Endothelial cell of umbilical vein (primary cell): ENCODE results near the gene TXNDC12. TPM values are rescaled to one million over a fixed set of nuclear protein-coding genes. Genes with fewer than 3 reads are reported as not detected.

Experiments
- BruUV-seq: library from RNA; stranded (reverse); fragments of 400-500 nt; replicated peaks from 2 replicates; lab custom pipeline; 2021; lab: Mats Ljungman, UMichigan
- CTCF ChIA-PET: fragments of 300-600, 350-600 bp; sonication (Branson Sonifier 250); formaldehyde crosslinking; loops from one replicate; lab custom pipeline; 2021; ENCODE audit warnings: antibody characterized with exemption, inconsistent platforms; lab: Charles Lee
- POLR2A ChIA-PET: fragments of 300-600, 350-600 bp; sonication (Branson Sonifier 250); formaldehyde crosslinking; loops from one replicate; lab custom pipeline; 2021; ENCODE audit warnings: antibody characterized with exemption, inconsistent platforms; lab: Charles Lee
- DNase-seq: peaks from one replicate; pipeline ENCODE4 v3.0.0-alpha.2; 2011; ENCODE audit warnings: low read depth, low spot score
- FAIRE-seq: peaks from 2 replicates; lab custom pipeline; 2011; peaks lifted over from hg19 to GRCh38; lab: Jason Lieb, UNC
- H2AFZ ChIP-seq: 2 replicates; pipeline ENCODE4 v1.6.0; 2012; ENCODE audit warnings: low read depth, low read length, control low read depth, inconsistent platforms
- H3K27ac ChIP-seq: 2 replicates; pipeline ENCODE4 v1.5.1; 2011; ENCODE audit warnings: low read depth, mild to moderate bottlenecking, control low read depth, low read length, moderate library complexity; ENCODE audit not compliant: insufficient read depth
- H3K27me3 ChIP-seq, 2 experiments: 2 replicates each; pipeline versions ENCODE4 v1.6.0 to v1.6.1; 2011; ENCODE audit warnings: low read length in 2 of 2, mixed read lengths in 1 of 2; ENCODE audit not compliant: control insufficient read depth in 2 of 2, insufficient read depth in 2 of 2
- H3K36me3 ChIP-seq, 2 experiments: 2 replicates in 1 of 2; 3 replicates in 1 of 2; pipeline ENCODE4 v1.5.1; 2011; ENCODE audit warnings: low read length in 2 of 2, mild to moderate bottlenecking in 1 of 2, moderate library complexity in 1 of 2; ENCODE audit not compliant: control insufficient read depth in 2 of 2, insufficient read depth in 2 of 2; ENCODE audit errors: extremely low read depth in 1 of 2
- H3K4me1 ChIP-seq: 3 replicates; pipeline ENCODE4 v1.5.1; 2011; ENCODE audit warnings: mild to moderate bottlenecking, low read length; ENCODE audit not compliant: control insufficient read depth, insufficient read depth; ENCODE audit errors: extremely low read depth
- H3K4me2 ChIP-seq: 2 replicates; pipeline ENCODE4 v1.6.1; 2011; ENCODE audit warnings: low read length, control low read depth, mixed read lengths; ENCODE audit not compliant: insufficient read depth
- H3K4me3 ChIP-seq, 3 experiments: fragments of 200-600 bp in 1 of 3; sonication (generic), shearing (Covaris generic) in 1 of 3; replicated peaks in 1 of 3; 2 replicates each; pipeline ENCODE4 v1.5.1; 2011 to 2016; ENCODE audit warnings: control low read depth in 3 of 3, low read length in 3 of 3, mild to moderate bottlenecking in 2 of 3, inconsistent platforms in 1 of 3, low read depth in 1 of 3, moderate library complexity in 1 of 3; ENCODE audit not compliant: insufficient read depth in 1 of 3
- H3K79me2 ChIP-seq: 2 replicates; pipeline ENCODE4 v1.6.0; 2012; ENCODE audit warnings: low read length, inconsistent platforms; ENCODE audit not compliant: control insufficient read depth, insufficient read depth
- H3K9ac ChIP-seq: replicated peaks from 2 replicates; pipeline ENCODE3; 2011; ENCODE audit warnings: low read length, control low read depth; ENCODE audit not compliant: insufficient read depth; ENCODE audit errors: extremely low read depth
- H3K9me1 ChIP-seq: replicated peaks from 3 replicates; pipeline ENCODE4 v1.6.0; 2011; ENCODE audit warnings: mild to moderate bottlenecking, low read length; ENCODE audit not compliant: control insufficient read depth, insufficient read depth; ENCODE audit errors: extremely low read depth
- H3K9me3 ChIP-seq: replicated peaks from 2 replicates; pipeline ENCODE4 v1.5.1; 2012; ENCODE audit warnings: low read length, inconsistent platforms; ENCODE audit not compliant: control insufficient read depth, insufficient read depth
- H4K20me1 ChIP-seq: replicated peaks from 2 replicates; pipeline ENCODE3; 2011; ENCODE audit warnings: mild to moderate bottlenecking, low read length; ENCODE audit not compliant: control insufficient read depth, insufficient read depth; ENCODE audit errors: extremely low read depth
- CTCF ChIP-seq, 2 donors: IDR thresholded peaks; 1 replicate in 1 of 2; 2 replicates in 1 of 2; pipeline ENCODE4 v1.5.1; 2011; ENCODE audit warnings: low read length in 2 of 2, mild to moderate bottlenecking in 2 of 2, moderate library complexity in 2 of 2, control low read depth in 1 of 2, inconsistent platforms in 1 of 2, low read depth in 1 of 2; ENCODE audit not compliant: insufficient read depth in 1 of 2; ENCODE audit errors: extremely low read depth in 1 of 2
- EZH2 ChIP-seq: IDR thresholded peaks from 2 replicates; pipeline ENCODE4 v1.6.1; 2012; ENCODE audit warnings: borderline replicate concordance, low read depth, mild to moderate bottlenecking, moderate library complexity, low read length, inconsistent platforms; ENCODE audit not compliant: severe bottlenecking
- FOS ChIP-seq: IDR thresholded peaks from 2 replicates; pipeline ENCODE4 v1.6.1; 2011; ENCODE audit warnings: mild to moderate bottlenecking, low read length, moderate library complexity, borderline replicate concordance; ENCODE audit not compliant: insufficient read depth
- GATA2 ChIP-seq: IDR thresholded peaks from 2 replicates; pipeline ENCODE4 v1.7.0; 2011; ENCODE audit warnings: low read depth, mild to moderate bottlenecking, moderate library complexity, mixed read lengths, low read length; ENCODE audit not compliant: insufficient read length, insufficient read depth
- JUN ChIP-seq: IDR thresholded peaks from 2 replicates; pipeline ENCODE4 v1.6.1; 2011; ENCODE audit warnings: borderline replicate concordance, low read depth; ENCODE audit not compliant: insufficient read length, insufficient read depth
- MAX ChIP-seq: IDR thresholded peaks from 2 replicates; pipeline ENCODE4 v1.6.1; 2011; ENCODE audit not compliant: insufficient read depth, insufficient read length
- MYC ChIP-seq: IDR thresholded peaks from one replicate; pipeline ENCODE4 v1.6.1; 2011; ENCODE audit warnings: mild to moderate bottlenecking, low read depth, low read length
- POLR2A ChIP-seq: IDR thresholded peaks from 2 replicates; pipeline ENCODE4 v1.6.1; 2012; ENCODE audit warnings: low read depth, mild to moderate bottlenecking, control low read depth, low read length
- POLR2AphosphoS5 ChIP-seq: IDR thresholded peaks from 2 replicates; pipeline ENCODE4 v1.6.1; 2012; ENCODE audit warnings: low read depth, mild to moderate bottlenecking, control low read depth, low read length, moderate library complexity; ENCODE audit not compliant: insufficient read depth
- dilution Hi-C: fragments of 300-500 bp; cut with MboI; formaldehyde crosslinking; loops from one replicate; pipeline ENCODE4 v1.15.0; 2019; ENCODE audit warnings: low sequenced_read_pairs; ENCODE audit not compliant: extremely low pct_ligation_motif_present
- intact Hi-C: fragments of 100-400 bp; cut with micrococcal nuclease; formaldehyde crosslinking; loops from one replicate; pipeline ENCODE4 v1.10.0; 2022
- polyA plus RNA-seq, 4 experiments: library from polyadenylated mRNA; depleted of rRNA in 3 of 4; stranded (reverse) in 3 of 4; unstranded in 1 of 4; fragments of >200 nt; gene quantifications; 2 replicates each; pipeline versions ENCODE4 v1.2.1 to v1.2.3, GENCODE V29; 2011 to 2012; ENCODE audit warnings: missing spikeins in 1 of 4
- total RNA-seq: library from RNA; stranded (reverse); gene quantifications from 2 replicates; pipeline ENCODE4 v1.2.3, GENCODE V29; 2021

TXNDC12 gene
- total and polyA plus RNA-seq, 2 donors (not counting 3 experiments of a cell fraction or from before 2014, with no cell fraction given) = 33.7 to 57.4 TPM

- no TSS peak for BruUV-seq
- H3K4me1 ChIP-seq = no peaks in the 10 kb centered on the region
- no peak overlapping the region for H3K27ac ChIP-seq
- no peak overlapping the region for H3K4me3 ChIP-seq
- DNase-seq (no peak), FAIRE-seq (no peak)
- H3K9me1 ChIP-seq = no peaks in the 10 kb centered on the region
- H3K9me3 ChIP-seq = no peaks in the 10 kb centered on the region
- H3K4me2 ChIP-seq = no peak overlapping the region
- intact Hi-C loops = no loop called here
- dilution Hi-C loops = no loop called here
- no peaks in the 10 kb centered on the region for H3K27me3 ChIP-seq
- H3K36me3 ChIP-seq = peaks cover 2 to 3% of the 10 kb centered on the region in 2 experiments
- H2AFZ ChIP-seq = no peak overlapping the region
- ChIA-PET POLR2A (interaction anchor here (0.6 kb wide), 1 partner anchor 38 kb away, joined by 3 read pairs; no protein-coding TSS in a partner anchor), CTCF (interaction anchor here (0.6 to 1.4 kb wide), 3 partner anchors 8 to 19 kb away, joined by 4 to 6 read pairs (median 5); partner anchors contain the start of gene KTI12)
- no peaks in the 10 kb centered on the region for H4K20me1 ChIP-seq
- no peak overlapping the region for H3K9ac ChIP-seq
- peaks cover 14% of the 10 kb centered on the region for H3K79me2 ChIP-seq
- TF ChIP-seq MYC = no peak
- no peak for TF ChIP-seq GATA2
- no peak for TF ChIP-seq EZH2
- no peak for TF ChIP-seq POLR2AphosphoS5
- TF ChIP-seq JUN = no peak
- TF ChIP-seq CTCF (IDR thresholded peaks at IDR 0.05; ENCODE audit: extremely low read depth in 1 of 2, insufficient read depth in 1 of 2, low read depth in 1 of 2, low read length in 2 of 2) = no peak
- TF ChIP-seq MAX = no peak
- TF ChIP-seq POLR2A = no peak
- TF ChIP-seq FOS = no peak
These were observed 13.3 kb downstream of the TXNDC12 start for GRCh38 chr1:52041551-52042185.
